T-helper 17 cell (primary cell): ENCODE measurements around the gene ASAH2. TPM values are rescaled to one million over a fixed set of nuclear protein-coding genes. Genes with fewer than 3 reads are reported as not detected.

Experiments used
- ATAC-seq: fragments of 150-1000 bp; cut with Tn5 transposase; 2 replicates; pipeline ENCODE4 v1.10.0; 2021; ENCODE audit warnings: mild to moderate bottlenecking, moderate library complexity
- DNase-seq, 3 donors: peaks; one replicate each; pipeline versions ENCODE4 v3.0.0 to v3.0.0-alpha.2; 2020 to 2021
- H3K9me3 ChIP-seq: one replicate; pipeline ENCODE4 v1.7.0; 2013; ENCODE audit warnings: low read length, mild to moderate bottlenecking; ENCODE audit not compliant: control insufficient read depth, poor library complexity, severe bottlenecking
- H3K27ac Mint-ChIP-seq: one replicate; pipeline ENCODE4 v1.8.0; 2022; ENCODE audit warnings: mild to moderate bottlenecking, moderate library complexity, mixed read lengths
- H3K27me3 Mint-ChIP-seq: one replicate; pipeline ENCODE4 v1.8.0; 2022; ENCODE audit warnings: mixed read lengths
- H3K36me3 Mint-ChIP-seq: one replicate; pipeline ENCODE4 v1.8.0; 2022; ENCODE audit warnings: low read depth, mixed read lengths
- H3K4me1 Mint-ChIP-seq: one replicate; pipeline ENCODE4 v1.8.0; 2022; ENCODE audit warnings: mild to moderate bottlenecking, mixed read lengths
- H3K4me3 Mint-ChIP-seq: one replicate; pipeline ENCODE4 v1.8.0; 2022; ENCODE audit warnings: mild to moderate bottlenecking, moderate library complexity, mixed read lengths
- total RNA-seq, 4 donors: library from RNA in 2 of 4; stranded (reverse) in 2 of 4; gene quantifications; one replicate each; pipeline ENCODE4 v1.2.3 and lab custom pipeline; 2022 to 2026

ASAH2 gene
- total RNA-seq, 2 donors from 2014 or later = 1.0 to 2.5 TPM

- peaks cover 10% of the 10 kb centered on the region for H3K27me3 Mint-ChIP-seq
- no peaks in the 10 kb centered on the region for H3K9me3 ChIP-seq
- no peak overlapping the region for H3K4me3 Mint-ChIP-seq
- no peaks in the 10 kb centered on the region for H3K36me3 Mint-ChIP-seq
- ATAC-seq (no peak), DNase-seq (no peak)
- H3K27ac Mint-ChIP-seq = no peak overlapping the region
- H3K4me1 Mint-ChIP-seq = no peaks in the 10 kb centered on the region
Observed at GRCh38 chr10:50216418-50216817, 34.9 kb downstream of the ASAH2 start.

- no peak overlapping the region for H3K4me3 Mint-ChIP-seq
- no peaks in the 10 kb centered on the region for H3K4me1 Mint-ChIP-seq
- peaks cover 11% of the 10 kb centered on the region for H3K27me3 Mint-ChIP-seq
- ATAC-seq = no peak
- no peak overlapping the region for H3K27ac Mint-ChIP-seq
- no peak for DNase-seq
- H3K9me3 ChIP-seq = no peaks in the 10 kb centered on the region
- no peaks in the 10 kb centered on the region for H3K36me3 Mint-ChIP-seq
Observed at GRCh38 chr10:50211670-50212069, 39.6 kb downstream of the ASAH2 start.

- H3K36me3 Mint-ChIP-seq = no peaks in the 10 kb centered on the region
- ATAC-seq = no peak
Observed at GRCh38 chr10:50210876-50211275, 40.4 kb downstream of the ASAH2 start.

More at GRCh38 chr10:50210876-50211275, 40.4 kb downstream of the ASAH2 start:
- Mint-ChIP-seq H3K27me3 (peaks cover 13% of the 10 kb centered on the region), H3K27ac (no peak overlapping the region), H3K4me3 (no peak overlapping the region), H3K4me1 (no peaks in the 10 kb centered on the region)
- H3K9me3 ChIP-seq = no peaks in the 10 kb centered on the region
- no peak for DNase-seq

Other genes starting within 250 kb of the ASAH2 start
- 10 to 100 TPM; 48.5 to 56.3 TPM for gene WASHC2A, start 183.6 kb downstream of the ASAH2 start, total RNA-seq